Coronary artery (tissue), 2 donors: ENCODE data around the gene KIAA0753.

Experiments
- DNase-seq: peaks from one replicate; pipeline ENCODE4 v3.0.0-alpha.2; 2017; ENCODE audit warnings: low spot score
- H3K27ac ChIP-seq, 2 donors: fragments of 200-600 bp; sonication (generic); one replicate each; pipeline ENCODE4 v1.5.1; 2016 to 2019
- H3K4me3 ChIP-seq: fragments of 200-600 bp; sonication (generic); 2 replicates; pipeline ENCODE4 v1.5.1; 2016; ENCODE audit warnings: mild to moderate bottlenecking, moderate library complexity
- TF ChIP-seq, protein P1 (sequence below): fragments of 200-600 bp; sonication (generic); IDR thresholded peaks from one replicate; pipeline ENCODE4 v1.5.1; 2019; ENCODE audit warnings: antibody characterized with exemption

The KIAA0753 gene

DNA sequence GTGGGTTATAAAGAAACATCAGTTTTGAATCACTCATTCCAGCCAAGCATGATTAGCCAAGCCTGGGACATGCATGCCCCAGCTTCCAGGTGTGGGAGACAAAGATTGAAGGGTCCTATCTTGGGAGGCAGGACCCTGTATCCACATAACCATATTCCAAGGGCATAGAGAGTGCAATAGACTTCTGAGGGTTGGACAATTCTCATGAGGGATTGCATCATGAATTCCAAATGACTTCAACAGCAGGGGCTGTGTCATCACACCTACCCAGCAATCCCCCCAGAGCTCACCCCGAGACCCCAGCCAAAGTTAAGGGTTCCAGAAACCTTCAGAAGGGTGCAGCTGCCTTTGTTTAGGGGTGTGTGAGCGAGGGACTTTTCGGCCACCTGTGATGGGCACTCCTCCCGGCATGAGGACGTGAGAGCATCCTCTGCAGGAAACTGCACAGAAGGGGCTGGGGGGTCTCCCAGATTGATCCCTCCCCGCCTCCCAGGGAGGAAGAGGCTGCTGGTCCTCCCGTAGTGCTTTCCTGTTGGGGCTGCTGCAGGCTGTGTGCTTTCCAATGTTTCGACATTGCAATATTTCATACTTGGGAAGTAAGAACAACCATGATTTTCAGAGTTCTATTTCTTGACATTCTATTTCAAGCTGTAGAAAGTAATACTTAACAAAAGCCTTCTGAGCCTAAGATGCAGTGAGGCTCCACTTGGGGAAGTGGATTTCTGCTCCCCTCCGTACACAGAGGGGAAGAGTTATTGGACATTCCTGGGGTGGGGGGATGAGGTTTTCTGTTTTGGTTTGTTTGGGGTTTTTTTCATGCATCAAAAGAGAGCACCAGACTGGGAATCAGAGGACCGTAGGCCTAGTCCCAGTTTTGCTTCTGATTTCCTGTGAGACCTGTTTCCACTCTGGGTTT is 70.9 kb downstream of the KIAA0753 start:
- Histone ChIP-seq H3K4me3 (no peak overlapping the region), H3K27ac (no peak overlapping the region)
- no peak for DNase-seq
- TF ChIP-seq, protein P1, sequence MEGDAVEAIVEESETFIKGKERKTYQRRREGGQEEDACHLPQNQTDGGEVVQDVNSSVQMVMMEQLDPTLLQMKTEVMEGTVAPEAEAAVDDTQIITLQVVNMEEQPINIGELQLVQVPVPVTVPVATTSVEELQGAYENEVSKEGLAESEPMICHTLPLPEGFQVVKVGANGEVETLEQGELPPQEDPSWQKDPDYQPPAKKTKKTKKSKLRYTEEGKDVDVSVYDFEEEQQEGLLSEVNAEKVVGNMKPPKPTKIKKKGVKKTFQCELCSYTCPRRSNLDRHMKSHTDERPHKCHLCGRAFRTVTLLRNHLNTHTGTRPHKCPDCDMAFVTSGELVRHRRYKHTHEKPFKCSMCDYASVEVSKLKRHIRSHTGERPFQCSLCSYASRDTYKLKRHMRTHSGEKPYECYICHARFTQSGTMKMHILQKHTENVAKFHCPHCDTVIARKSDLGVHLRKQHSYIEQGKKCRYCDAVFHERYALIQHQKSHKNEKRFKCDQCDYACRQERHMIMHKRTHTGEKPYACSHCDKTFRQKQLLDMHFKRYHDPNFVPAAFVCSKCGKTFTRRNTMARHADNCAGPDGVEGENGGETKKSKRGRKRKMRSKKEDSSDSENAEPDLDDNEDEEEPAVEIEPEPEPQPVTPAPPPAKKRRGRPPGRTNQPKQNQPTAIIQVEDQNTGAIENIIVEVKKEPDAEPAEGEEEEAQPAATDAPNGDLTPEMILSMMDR = no peak

DNA sequence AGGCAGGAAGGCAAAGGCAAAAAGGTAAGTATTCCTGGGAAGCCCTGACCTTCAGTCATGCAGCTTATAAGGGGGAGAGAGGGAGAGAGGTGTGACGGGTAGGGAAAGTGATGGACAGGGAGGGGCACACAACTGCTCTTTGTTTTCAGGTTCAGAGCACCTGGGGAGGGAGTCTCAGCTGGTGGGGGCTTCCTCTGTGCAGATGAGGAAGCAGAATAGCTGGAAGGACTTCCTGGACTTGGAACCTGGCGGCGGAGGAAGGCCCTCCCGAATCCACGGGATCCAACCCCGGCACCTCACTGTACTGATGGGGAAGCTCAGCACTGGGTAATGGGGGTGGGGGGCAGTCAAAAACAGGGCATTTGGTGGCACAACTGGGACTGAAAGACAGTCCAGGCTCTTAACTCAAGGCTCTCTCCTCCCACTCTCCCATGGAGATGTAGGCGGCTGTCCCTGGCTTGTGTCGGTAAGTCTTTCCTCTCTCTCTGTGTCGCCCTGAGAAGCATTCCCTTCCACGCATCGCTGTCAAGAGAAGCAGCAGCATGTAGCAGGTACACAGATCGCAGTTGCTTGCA is 72.2 kb downstream of the KIAA0753 start:
- TF ChIP-seq, protein P1 = no peak
- Histone ChIP-seq H3K4me3 (no peak overlapping the region), H3K27ac (no peak overlapping the region)
- DNase-seq = no peak

DNA sequence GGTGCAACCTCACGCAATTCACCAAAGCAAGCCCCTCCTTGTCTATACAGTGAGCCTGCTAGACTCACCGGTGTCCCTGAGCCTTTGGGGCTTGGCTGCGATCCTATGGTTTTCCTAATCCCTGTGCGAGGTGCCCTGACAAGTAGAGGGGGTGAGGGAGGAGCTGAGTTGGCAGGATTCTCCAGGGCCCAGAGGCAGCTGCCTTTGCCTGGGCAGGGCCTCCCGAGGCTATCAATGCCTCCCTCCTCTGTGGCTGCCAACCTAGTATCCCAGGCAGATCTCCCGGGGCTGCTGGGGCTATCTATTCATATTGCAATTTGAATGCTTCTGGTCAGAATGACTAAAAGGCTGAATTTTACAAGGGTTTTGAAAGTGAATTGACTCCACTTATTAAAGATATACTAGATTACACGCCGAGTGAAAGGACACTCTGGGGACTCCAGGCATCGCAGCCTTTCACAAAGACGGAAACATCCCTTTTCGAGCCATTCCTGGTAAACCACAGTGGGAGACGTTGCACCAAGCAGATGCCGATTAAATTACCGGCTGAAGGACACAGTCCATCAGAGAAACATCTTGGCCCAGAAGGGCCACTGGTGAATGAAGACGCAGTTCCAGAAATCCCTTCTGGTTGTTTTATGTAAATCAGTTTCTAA is 72.9 kb downstream of the KIAA0753 start:
- Histone ChIP-seq H3K27ac (no peak overlapping the region), H3K4me3 (no peak overlapping the region)
- TF ChIP-seq, protein P1 = no peak
- DNase-seq = no peak

GRCh38 chr17:6561446-6561845 is 79.1 kb downstream of the KIAA0753 start:
- TF ChIP-seq, protein P1 = no peak
- Histone ChIP-seq H3K27ac (no peak overlapping the region), H3K4me3 (no peak overlapping the region)
- DNase-seq = no peak

- TF ChIP-seq, protein P1 = no peak
- no peak overlapping the region for H3K4me3 ChIP-seq
- H3K27ac ChIP-seq = no peak overlapping the region
- DNase-seq = no peak
These were observed 80.0 kb downstream of the KIAA0753 start for GRCh38 chr17:6560496-6560895.

- no peak for DNase-seq
- H3K4me3 ChIP-seq = no peak overlapping the region
- no peak overlapping the region for H3K27ac ChIP-seq
- TF ChIP-seq, protein P1 = no peak
These were observed 80.7 kb downstream of the KIAA0753 start for GRCh38 chr17:6559753-6560215.
